DND-41 (cell line): Measurements from ENCODE around the gene MTCH2.

Source experiments
- ATAC-seq: fragments of 200-7000 bp; cut with Tn5 transposase; 3 replicates; pipeline ENCODE4 v1.9.1; 2021; ENCODE audit warnings: low read depth; ENCODE audit not compliant: insufficient read depth
- DNase-seq: peaks from one replicate; pipeline ENCODE4 v3.0.0-alpha.2; 2020
- H2AFZ ChIP-seq: 2 replicates; pipeline ENCODE4 v1.6.0; 2012; ENCODE audit warnings: low read depth, low read length
- H3K27ac ChIP-seq: 2 replicates; pipeline ENCODE4 v1.5.1; 2012; ENCODE audit warnings: low read length, inconsistent platforms
- H3K27me3 ChIP-seq: fragments of 200-600 bp; sonication (generic); 2 replicates; pipeline ENCODE4 v1.6.0; 2012; ENCODE audit warnings: low read length, mild to moderate bottlenecking, inconsistent platforms; ENCODE audit not compliant: insufficient read depth, poor library complexity
- H3K36me3 ChIP-seq: 2 replicates; pipeline ENCODE4 v1.5.1; 2012; ENCODE audit warnings: low read length, inconsistent platforms; ENCODE audit not compliant: insufficient read depth
- H3K4me1 ChIP-seq: 2 replicates; pipeline ENCODE4 v1.5.1; 2012; ENCODE audit warnings: mild to moderate bottlenecking, low read length; ENCODE audit not compliant: insufficient read depth
- H3K4me2 ChIP-seq: 2 replicates; pipeline ENCODE4 v1.6.0; 2012; ENCODE audit warnings: mild to moderate bottlenecking, moderate library complexity, low read length, inconsistent platforms; ENCODE audit not compliant: insufficient read depth
- H3K4me3 ChIP-seq, 2 experiments: fragments of 200-600 bp in 1 of 2; shearing (Covaris generic) in 1 of 2; 2 replicates each; pipeline ENCODE4 v1.5.1; 2012 to 2016; ENCODE audit warnings: inconsistent platforms in 2 of 2, low read length in 2 of 2, mild to moderate bottlenecking in 2 of 2, low read depth in 1 of 2, moderate library complexity in 1 of 2
- H3K79me2 ChIP-seq: 2 replicates; pipeline ENCODE4 v1.6.0; 2012; ENCODE audit warnings: low read length, inconsistent platforms; ENCODE audit not compliant: insufficient read depth
- H3K9ac ChIP-seq: 2 replicates; pipeline ENCODE4 v1.6.0; 2012; ENCODE audit warnings: low read depth, mild to moderate bottlenecking, inconsistent platforms, low read length, moderate library complexity
- H3K9me3 ChIP-seq: 2 replicates; pipeline ENCODE4 v1.5.1; 2012; ENCODE audit warnings: low read length, moderate library complexity, mild to moderate bottlenecking, inconsistent platforms; ENCODE audit not compliant: insufficient read depth, severe bottlenecking
- H4K20me1 ChIP-seq: 2 replicates; pipeline ENCODE4 v1.6.0; 2012; ENCODE audit warnings: low read length; ENCODE audit not compliant: insufficient read depth
- EZH2 ChIP-seq: IDR thresholded peaks from 3 replicates; pipeline ENCODE4 v1.6.1; 2012; ENCODE audit warnings: borderline replicate concordance, low read depth, mild to moderate bottlenecking, moderate library complexity, low read length, inconsistent platforms; ENCODE audit not compliant: severe bottlenecking
- TF ChIP-seq, protein P1 (sequence below): IDR thresholded peaks from 2 replicates; pipeline ENCODE4 v1.5.1; 2012; ENCODE audit warnings: borderline replicate concordance, low read length, moderate library complexity, mild to moderate bottlenecking; ENCODE audit not compliant: poor library complexity, severe bottlenecking; ENCODE audit errors: extremely low read depth

The MTCH2 gene

DNA sequence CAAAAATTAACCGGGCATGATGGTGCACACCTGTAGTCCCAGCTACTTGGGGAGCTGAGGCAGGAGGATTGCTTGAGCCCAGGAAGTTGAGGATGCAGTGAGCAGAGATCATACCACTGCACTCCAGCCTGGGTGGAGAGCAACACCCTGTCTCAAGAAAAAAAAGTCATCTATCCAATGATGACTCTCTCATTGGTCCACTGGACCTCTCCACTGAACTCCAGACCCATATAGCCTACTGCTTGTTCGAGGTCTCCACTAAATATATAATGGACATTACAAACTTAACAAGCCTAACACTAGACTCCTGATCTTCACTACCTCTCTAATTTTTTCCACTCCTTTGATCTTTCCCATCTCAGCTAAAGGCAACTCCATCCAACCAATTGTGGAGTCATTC lies 33.5 kb upstream of the MTCH2 start:
- Histone ChIP-seq H3K27ac (no peak overlapping the region), H3K79me2 (no peaks in the 10 kb centered on the region), H2AFZ (no peak overlapping the region), H4K20me1 (no peaks in the 10 kb centered on the region), H3K9me3 (no peaks in the 10 kb centered on the region), H3K4me1 (no peaks in the 10 kb centered on the region), H3K9ac (no peak overlapping the region), H3K36me3 (no peaks in the 10 kb centered on the region), H3K27me3 (no peaks in the 10 kb centered on the region), H3K4me2 (no peak overlapping the region), H3K4me3 (no peak overlapping the region)
- DNase-seq (no peak), ATAC-seq (no peak)
- TF ChIP-seq EZH2: no peak
- TF ChIP-seq, protein P1, sequence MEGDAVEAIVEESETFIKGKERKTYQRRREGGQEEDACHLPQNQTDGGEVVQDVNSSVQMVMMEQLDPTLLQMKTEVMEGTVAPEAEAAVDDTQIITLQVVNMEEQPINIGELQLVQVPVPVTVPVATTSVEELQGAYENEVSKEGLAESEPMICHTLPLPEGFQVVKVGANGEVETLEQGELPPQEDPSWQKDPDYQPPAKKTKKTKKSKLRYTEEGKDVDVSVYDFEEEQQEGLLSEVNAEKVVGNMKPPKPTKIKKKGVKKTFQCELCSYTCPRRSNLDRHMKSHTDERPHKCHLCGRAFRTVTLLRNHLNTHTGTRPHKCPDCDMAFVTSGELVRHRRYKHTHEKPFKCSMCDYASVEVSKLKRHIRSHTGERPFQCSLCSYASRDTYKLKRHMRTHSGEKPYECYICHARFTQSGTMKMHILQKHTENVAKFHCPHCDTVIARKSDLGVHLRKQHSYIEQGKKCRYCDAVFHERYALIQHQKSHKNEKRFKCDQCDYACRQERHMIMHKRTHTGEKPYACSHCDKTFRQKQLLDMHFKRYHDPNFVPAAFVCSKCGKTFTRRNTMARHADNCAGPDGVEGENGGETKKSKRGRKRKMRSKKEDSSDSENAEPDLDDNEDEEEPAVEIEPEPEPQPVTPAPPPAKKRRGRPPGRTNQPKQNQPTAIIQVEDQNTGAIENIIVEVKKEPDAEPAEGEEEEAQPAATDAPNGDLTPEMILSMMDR: no peak

DNA sequence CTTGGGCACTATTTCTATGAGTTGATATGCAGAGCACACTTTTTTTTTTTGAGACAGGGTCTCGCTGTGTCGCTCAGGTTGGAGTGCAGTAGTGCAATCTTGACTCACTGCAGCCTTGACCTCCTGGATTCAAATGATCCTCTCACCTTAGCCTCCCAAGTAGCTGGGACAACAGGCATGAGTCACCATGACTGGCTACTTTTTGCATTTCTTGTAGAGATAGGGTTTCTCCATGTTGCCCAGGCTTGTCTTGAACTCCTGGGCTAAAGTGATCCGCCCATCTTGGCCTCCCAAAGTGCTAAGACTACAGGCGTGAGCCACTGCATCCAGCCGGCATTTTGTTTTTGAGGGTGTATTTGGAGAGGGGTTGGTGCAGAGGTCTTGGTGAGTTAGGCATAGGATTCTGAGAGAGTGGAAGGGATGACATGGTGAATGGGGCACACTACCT lies 29.9 kb upstream of the MTCH2 start:
- no peaks in the 10 kb centered on the region for H3K27me3 ChIP-seq
- TF ChIP-seq, protein P1: no peak
- no peak for TF ChIP-seq EZH2

DNA sequence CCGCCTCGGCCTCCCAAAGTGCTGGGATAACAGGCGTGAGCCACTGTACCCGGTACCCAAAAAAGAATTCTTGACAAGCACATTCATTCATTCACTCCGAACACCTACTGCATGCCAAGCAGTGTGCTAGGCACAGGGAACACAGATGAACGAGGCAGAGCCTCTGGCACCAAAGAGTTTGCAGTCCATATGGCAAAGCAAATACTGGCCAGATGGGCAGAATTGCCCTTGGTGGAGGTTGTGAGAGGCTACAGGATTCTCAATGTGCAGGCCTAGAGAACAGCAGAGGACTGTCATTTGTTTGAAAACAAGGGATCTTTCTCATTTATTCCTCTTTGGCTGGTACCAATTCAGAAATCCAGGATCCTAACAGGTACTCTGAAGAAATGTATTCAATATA lies 27.5 kb upstream of the MTCH2 start:
- no peak for TF ChIP-seq EZH2
- TF ChIP-seq, protein P1: no peak
- Histone ChIP-seq H3K79me2 (no peaks in the 10 kb centered on the region), H3K9me3 (no peaks in the 10 kb centered on the region), H3K27ac (no peak overlapping the region), H3K4me1 (no peaks in the 10 kb centered on the region), H3K4me3 (no peak overlapping the region), H2AFZ (no peak overlapping the region), H3K27me3 (no peaks in the 10 kb centered on the region), H3K9ac (no peak overlapping the region), H3K36me3 (no peaks in the 10 kb centered on the region), H4K20me1 (no peaks in the 10 kb centered on the region), H3K4me2 (no peak overlapping the region)
- DNase-seq: no peak
- no peak for ATAC-seq

More for the DNA sequence above, 29.9 kb upstream of the MTCH2 start:
- H3K79me2 ChIP-seq: no peaks in the 10 kb centered on the region
- H3K4me3 ChIP-seq: no peak overlapping the region
- no peak overlapping the region for H3K9ac ChIP-seq
- no peaks in the 10 kb centered on the region for H3K9me3 ChIP-seq
- H2AFZ ChIP-seq: no peak overlapping the region
- no peaks in the 10 kb centered on the region for H3K4me1 ChIP-seq
- H4K20me1 ChIP-seq: no peaks in the 10 kb centered on the region
- H3K27ac ChIP-seq: no peak overlapping the region
- no peak for DNase-seq
- no peak overlapping the region for H3K4me2 ChIP-seq
- no peak for ATAC-seq
- no peaks in the 10 kb centered on the region for H3K36me3 ChIP-seq

DNA sequence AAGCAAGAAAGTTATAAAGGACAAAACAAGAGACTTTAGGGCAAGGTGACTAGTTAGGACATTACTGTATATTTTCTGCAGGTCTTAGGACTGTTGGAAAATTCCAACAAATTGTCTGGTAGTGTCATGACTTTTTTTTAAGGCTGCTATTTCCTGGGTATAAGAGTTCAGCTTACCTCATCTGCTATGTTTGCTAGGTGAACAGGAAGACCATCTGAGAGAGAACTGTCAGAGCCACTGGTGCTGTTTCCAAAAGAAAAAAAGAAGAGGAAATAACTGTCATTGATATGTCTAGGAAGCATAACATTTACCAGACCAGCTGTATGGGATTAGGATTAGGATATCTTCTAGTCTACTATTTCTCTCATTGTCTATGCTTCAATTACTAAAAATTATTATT lies 26.3 kb upstream of the MTCH2 start:
- TF ChIP-seq, protein P1: no peak
- TF ChIP-seq EZH2: no peak
- H2AFZ ChIP-seq: no peak overlapping the region

More for the DNA sequence above, 26.3 kb upstream of the MTCH2 start:
- H3K9me3 ChIP-seq: no peaks in the 10 kb centered on the region
- no peaks in the 10 kb centered on the region for H3K36me3 ChIP-seq
- DNase-seq (no peak), ATAC-seq (no peak)
- no peak overlapping the region for H3K9ac ChIP-seq
- no peaks in the 10 kb centered on the region for H3K4me1 ChIP-seq
- no peaks in the 10 kb centered on the region for H3K79me2 ChIP-seq
- no peak overlapping the region for H3K4me2 ChIP-seq
- H3K27me3 ChIP-seq: no peaks in the 10 kb centered on the region
- H3K27ac ChIP-seq: no peak overlapping the region
- H3K4me3 ChIP-seq: no peak overlapping the region
- no peaks in the 10 kb centered on the region for H4K20me1 ChIP-seq
